Transverse colon (tissue), 3 donors: ENCODE results near the gene CNTNAP3.
"Not testable (repeated sequence)": the region's sequence is repeated elsewhere in the genome, so short reads cannot be mapped to it uniquely, and the experiment has no call there.

ENCODE experiments used
- EP300 ChIP-seq: sonication (generic); formaldehyde crosslinking; IDR thresholded peaks from one replicate; pipeline ENCODE4 v1.6.1; 2017; ENCODE audit warnings: antibody characterized with exemption, low read depth
- POLR2A ChIP-seq: fragments of 450-650 bp; IDR thresholded peaks from one replicate; pipeline ENCODE4 v1.6.1; 2016; ENCODE audit warnings: antibody characterized with exemption, mild to moderate bottlenecking, moderate library complexity
- TF ChIP-seq, protein P1 (sequence below), 5 experiments: fragments of 200-600 bp in 3 of 5; fragments of 450-650 bp in 2 of 5; sonication (generic) in 3 of 5; IDR thresholded peaks; 1 replicate in 2 of 5; 2 replicates in 3 of 5; pipeline ENCODE4 v1.5.1; 2016 to 2017; ENCODE audit warnings: antibody characterized with exemption in 5 of 5, inconsistent platforms in 3 of 5, mild to moderate bottlenecking in 2 of 5, moderate library complexity in 1 of 5

DNA sequence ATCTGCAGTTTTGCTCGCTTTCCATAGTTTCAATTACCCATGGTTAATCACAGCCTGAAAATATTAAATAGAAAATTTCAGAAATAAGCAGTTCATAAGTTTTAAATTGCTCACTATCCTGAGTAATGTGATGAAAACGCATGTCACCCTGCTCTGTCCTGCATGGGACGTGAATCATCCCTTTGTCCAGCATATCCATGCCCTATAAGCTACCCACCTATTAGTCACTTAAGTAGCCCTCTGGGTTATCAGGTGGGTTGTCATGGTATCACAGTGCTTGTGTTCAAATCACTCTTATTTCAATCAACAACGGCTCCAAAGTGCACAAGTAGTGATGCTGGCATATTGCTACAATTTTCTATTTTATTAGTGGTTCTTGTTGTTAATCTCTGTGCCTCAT, 82.1 kb downstream of the CNTNAP3 start:
- not testable (repeated sequence) for TF ChIP-seq EP300, POLR2A
- TF ChIP-seq, protein P1, sequence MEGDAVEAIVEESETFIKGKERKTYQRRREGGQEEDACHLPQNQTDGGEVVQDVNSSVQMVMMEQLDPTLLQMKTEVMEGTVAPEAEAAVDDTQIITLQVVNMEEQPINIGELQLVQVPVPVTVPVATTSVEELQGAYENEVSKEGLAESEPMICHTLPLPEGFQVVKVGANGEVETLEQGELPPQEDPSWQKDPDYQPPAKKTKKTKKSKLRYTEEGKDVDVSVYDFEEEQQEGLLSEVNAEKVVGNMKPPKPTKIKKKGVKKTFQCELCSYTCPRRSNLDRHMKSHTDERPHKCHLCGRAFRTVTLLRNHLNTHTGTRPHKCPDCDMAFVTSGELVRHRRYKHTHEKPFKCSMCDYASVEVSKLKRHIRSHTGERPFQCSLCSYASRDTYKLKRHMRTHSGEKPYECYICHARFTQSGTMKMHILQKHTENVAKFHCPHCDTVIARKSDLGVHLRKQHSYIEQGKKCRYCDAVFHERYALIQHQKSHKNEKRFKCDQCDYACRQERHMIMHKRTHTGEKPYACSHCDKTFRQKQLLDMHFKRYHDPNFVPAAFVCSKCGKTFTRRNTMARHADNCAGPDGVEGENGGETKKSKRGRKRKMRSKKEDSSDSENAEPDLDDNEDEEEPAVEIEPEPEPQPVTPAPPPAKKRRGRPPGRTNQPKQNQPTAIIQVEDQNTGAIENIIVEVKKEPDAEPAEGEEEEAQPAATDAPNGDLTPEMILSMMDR (IDR thresholded peaks at IDR 0.05): not testable (repeated sequence)
